Measurements from ENCODE around the gene PARD3. TPM values are rescaled to one million over a fixed set of nuclear protein-coding genes. Genes with fewer than 3 reads are reported as not detected.

The PARD3 gene
- total and polyA plus RNA-seq, 12 donors = 17.0 to 93.8 (median 47.3) TPM

GRCh38 chr10:34415039-34415438, 400.1 kb downstream of the PARD3 start:
- intact Hi-C loops (cut with DNase I) = no loop called here
- no peaks in the 10 kb centered on the region for H3K9me3 ChIP-seq (replicated peaks in 1 of 3)
- H3K27me3 ChIP-seq = no peaks in the 10 kb centered on the region
- WGBS, 4 donors = 91 to 95% (median 93%) methylated on average over 4 of the region's 4 CpGs
- H3K4me1 ChIP-seq (replicated peaks in 1 of 2) = no peaks in the 10 kb centered on the region
- H3K4me3 ChIP-seq = no peak overlapping the region
- no peaks in the 10 kb centered on the region for H3K36me3 ChIP-seq (replicated peaks in 1 of 2)
- DNase-seq = no peak
- no peak overlapping the region for H3K27ac ChIP-seq
- TF ChIP-seq POLR2A (IDR thresholded peaks at IDR 0.05) (no peak), CTCF (IDR thresholded peaks at IDR 0.05) (no peak)

- Histone ChIP-seq H3K9me3 (replicated peaks in 1 of 3) (no peaks in the 10 kb centered on the region), H3K4me3 (no peak overlapping the region), H3K27ac (no peak overlapping the region), H3K36me3 (replicated peaks in 1 of 2) (no peaks in the 10 kb centered on the region), H3K27me3 (no peaks in the 10 kb centered on the region), H3K4me1 (replicated peaks in 1 of 2) (no peaks in the 10 kb centered on the region)
- DNase-seq = no peak
- TF ChIP-seq POLR2A (IDR thresholded peaks at IDR 0.05) (no peak), CTCF (IDR thresholded peaks at IDR 0.05) (no peak)
- 82 to 88% (median 86%) methylated on average over 11 of the region's 11 CpGs for WGBS, 4 donors
- intact Hi-C loops (cut with DNase I) = no loop called here
Measured at GRCh38 chr10:34413756-34414587, 401.1 kb downstream of the PARD3 start.

GRCh38 chr10:34413214-34413613, 401.9 kb downstream of the PARD3 start:
- Histone ChIP-seq H3K36me3 (replicated peaks in 1 of 2) (no peaks in the 10 kb centered on the region), H3K4me3 (no peak overlapping the region), H3K9me3 (replicated peaks in 1 of 3) (no peaks in the 10 kb centered on the region), H3K27ac (no peak overlapping the region), H3K27me3 (no peaks in the 10 kb centered on the region), H3K4me1 (replicated peaks in 1 of 2) (no peaks in the 10 kb centered on the region)
- no peak for DNase-seq
- intact Hi-C loops (cut with DNase I) = no loop called here
- WGBS, 4 donors = 90 to 98% (median 92%) methylated on average over 3 of the region's 3 CpGs
- TF ChIP-seq POLR2A (IDR thresholded peaks at IDR 0.05) = no peak
- TF ChIP-seq CTCF (IDR thresholded peaks at IDR 0.05) = no peak

- Histone ChIP-seq H3K4me1 (replicated peaks in 1 of 2) (peaks cover 0 to 16% of the 10 kb centered on the region in 2 donors), H3K4me3 (no peak overlapping the region), H3K36me3 (replicated peaks in 1 of 2) (no peaks in the 10 kb centered on the region), H3K27ac (no peak overlapping the region), H3K27me3 (no peaks in the 10 kb centered on the region), H3K9me3 (replicated peaks in 1 of 3) (no peaks in the 10 kb centered on the region)
- no peak for DNase-seq
- intact Hi-C loops (cut with DNase I) = no loop called here
- TF ChIP-seq CTCF (IDR thresholded peaks at IDR 0.05) (no peak), POLR2A (IDR thresholded peaks at IDR 0.05) (no peak)
- WGBS, 4 donors = 94 to 98% (median 97%) methylated on average over 3 of the region's 3 CpGs
Measured at GRCh38 chr10:34408956-34409355, 406.1 kb downstream of the PARD3 start.
